NT2/D1 (cell line): Measurements from ENCODE around the gene UBAP1L.

ENCODE experiments used
- SUZ12 ChIP-seq: IDR thresholded peaks from 2 replicates; pipeline ENCODE4 v1.6.1; 2011; ENCODE audit not compliant: insufficient read length, insufficient read depth; ENCODE audit errors: extremely low read depth
- YY1 ChIP-seq: IDR thresholded peaks from 2 replicates; pipeline ENCODE4 v1.6.1; 2011; ENCODE audit not compliant: insufficient read length, insufficient read depth
- ZNF274 ChIP-seq: IDR thresholded peaks from 2 replicates; pipeline ENCODE4 v1.6.1; 2011; ENCODE audit warnings: mild to moderate bottlenecking, low read depth, low read length

- TF ChIP-seq ZNF274: no peak
- no peak for TF ChIP-seq SUZ12
- TF ChIP-seq YY1: no peak
Measured at GRCh38 chr15:65147902-65148301, 32.9 kb upstream of the UBAP1L start.
